HepG2 (cell line): Measurements from ENCODE around the gene ZNF615. TPM values are rescaled to one million over a fixed set of nuclear protein-coding genes. Genes with fewer than 3 reads are reported as not detected.

Experiments
- CHD4 ChIP-seq: fragments of 200-600 bp; sonication (generic); IDR thresholded peaks from 2 replicates; pipeline ENCODE4 v1.7.0; 2017; ENCODE audit warnings: mild to moderate bottlenecking, low read length, borderline replicate concordance
- EED ChIP-seq: sonication (generic); formaldehyde crosslinking; IDR thresholded peaks from 2 replicates; pipeline ENCODE4 v1.5.0; 2020; ENCODE audit warnings: mild to moderate bottlenecking, missing genetic modification reagents
- FOXC1 ChIP-seq: sonication (generic); formaldehyde crosslinking; IDR thresholded peaks from 2 replicates; pipeline ENCODE4 v1.8.0; 2022; ENCODE audit warnings: mild to moderate bottlenecking, missing genetic modification reagents, borderline replicate concordance
- FOXJ3 ChIP-seq: sonication (generic); formaldehyde crosslinking; IDR thresholded peaks from 2 replicates; pipeline ENCODE4 v1.4.0; 2020; ENCODE audit warnings: missing genetic modification reagents, mild to moderate bottlenecking, borderline replicate concordance
- GFI1 ChIP-seq: sonication (generic); formaldehyde crosslinking; IDR thresholded peaks from 2 replicates; pipeline ENCODE4 v1.5.0; 2020; ENCODE audit warnings: missing genetic modification reagents, mild to moderate bottlenecking, borderline replicate concordance
- HBP1 ChIP-seq: IDR thresholded peaks from 2 replicates; pipeline ENCODE4 v1.6.1; 2016; ENCODE audit warnings: low read depth, control low read depth
- IKZF4 ChIP-seq: sonication (generic); formaldehyde crosslinking; IDR thresholded peaks from 2 replicates; pipeline ENCODE4 v1.5.1; 2020; ENCODE audit warnings: borderline replicate concordance, mild to moderate bottlenecking, low read depth, missing genetic modification reagents; ENCODE audit errors: not compliant biosample characterization
- MED1 ChIP-seq: sonication (generic); formaldehyde crosslinking; IDR thresholded peaks from 2 replicates; pipeline ENCODE4 v1.4.0; 2020; ENCODE audit warnings: missing genetic modification reagents
- NAIF1 ChIP-seq: sonication (generic); formaldehyde crosslinking; IDR thresholded peaks from 2 replicates; pipeline ENCODE4 v1.5.0; 2020; ENCODE audit warnings: mild to moderate bottlenecking, missing genetic modification reagents, borderline replicate concordance
- PITX1 ChIP-seq: sonication (generic); formaldehyde crosslinking; IDR thresholded peaks from 2 replicates; pipeline ENCODE4 v1.5.1; 2020; ENCODE audit warnings: mild to moderate bottlenecking, missing genetic modification reagents
- PREB ChIP-seq: sonication (generic); formaldehyde crosslinking; IDR thresholded peaks from 2 replicates; pipeline ENCODE4 v1.4.0; 2020; ENCODE audit warnings: missing genetic modification reagents
- RBFOX2 ChIP-seq: fragments of 200-400 bp; formaldehyde crosslinking; IDR thresholded peaks from 2 replicates; pipeline ENCODE4 v1.6.1; 2017; ENCODE audit warnings: low read depth, mild to moderate bottlenecking, low read length
- RCOR2 ChIP-seq: IDR thresholded peaks from 2 replicates; pipeline ENCODE4 v1.6.1; 2016; ENCODE audit warnings: missing biosample characterization, missing genetic modification reagents
- SMYD3 ChIP-seq: sonication (generic); formaldehyde crosslinking; IDR thresholded peaks from 2 replicates; pipeline ENCODE4 v1.8.1; 2023; ENCODE audit warnings: mild to moderate bottlenecking, missing genetic modification reagents
- SNAPC2 ChIP-seq: sonication (generic); formaldehyde crosslinking; IDR thresholded peaks from 2 replicates; pipeline ENCODE4 v1.8.1; 2022; ENCODE audit warnings: mild to moderate bottlenecking, missing genetic modification reagents
- SRF ChIP-seq: IDR thresholded peaks from 2 replicates; pipeline ENCODE4 v1.6.1; 2011; ENCODE audit warnings: mild to moderate bottlenecking, low read depth, low read length, moderate library complexity
- STAT5B ChIP-seq: sonication (generic); formaldehyde crosslinking; IDR thresholded peaks from 2 replicates; pipeline ENCODE4 v1.4.0; 2020; ENCODE audit warnings: missing genetic modification reagents
- TRIM24 ChIP-seq: sonication (generic); formaldehyde crosslinking; IDR thresholded peaks from 2 replicates; pipeline ENCODE4 v1.8.0; 2022; ENCODE audit warnings: mild to moderate bottlenecking, missing genetic modification reagents
- ZNF225 ChIP-seq: sonication (generic); formaldehyde crosslinking; IDR thresholded peaks from 2 replicates; pipeline ENCODE4 v1.4.0; 2020; ENCODE audit warnings: mild to moderate bottlenecking, missing genetic modification reagents
- ZNF607 ChIP-seq: sonication (generic); formaldehyde crosslinking; IDR thresholded peaks from 2 replicates; pipeline ENCODE4 v1.5.1; 2020; ENCODE audit warnings: missing genetic modification reagents, mild to moderate bottlenecking, borderline replicate concordance
- ZNF672 ChIP-seq: sonication (generic); formaldehyde crosslinking; IDR thresholded peaks from 2 replicates; pipeline ENCODE4 v1.8.1; 2022; ENCODE audit warnings: missing genetic modification reagents
- ZSCAN9 ChIP-seq: IDR thresholded peaks from 2 replicates; pipeline ENCODE4 v1.6.1; 2016; ENCODE audit warnings: borderline replicate concordance
- polyA plus RNA-seq, 8 experiments: library from polyadenylated mRNA; depleted of rRNA in 3 of 8; stranded (reverse) in 7 of 8; unstranded in 1 of 8; fragments of >200 nt; fragmentation: Illumina TruSeq in 4 of 8; extraction: Trizol in 4 of 8; gene quantifications; 2 replicates each; pipeline versions ENCODE4 v1.2.1 to v1.2.3, GENCODE V29; 2011 to 2016; ENCODE audit warnings: low read depth in 4 of 8, missing spikeins in 1 of 8, mixed read lengths in 1 of 8; ENCODE audit not compliant: insufficient read depth in 1 of 8
- total RNA-seq, 5 experiments: library from RNA; depleted of rRNA; stranded (reverse); fragments of >200 nt; fragmentation: Illumina TruSeq; extraction: Trizol; gene quantifications; 2 replicates each; pipeline ENCODE4 v1.2.3, GENCODE V29; 2016; ENCODE audit warnings: low read depth in 1 of 5
- TF ChIP-seq, protein P1 (sequence below): sonication (generic); formaldehyde crosslinking; IDR thresholded peaks from 2 replicates; pipeline ENCODE4 v1.5.0; 2020; ENCODE audit warnings: missing genetic modification reagents
- TF ChIP-seq, protein P2 (sequence below), 2 experiments: sonication (generic) in 1 of 2; formaldehyde crosslinking in 1 of 2; IDR thresholded peaks; 2 replicates each; pipeline versions ENCODE4 v1.4.0 to v1.6.1; 2018 to 2020; ENCODE audit warnings: missing genetic modification reagents in 2 of 2, borderline replicate concordance in 1 of 2, low read depth in 1 of 2, mild to moderate bottlenecking in 1 of 2, missing biosample characterization in 1 of 2

ZNF615 gene
- total and polyA plus RNA-seq, 2 of the 13 experiments (the other 11 are each of a cell fraction or from before 2014, with no cell fraction given), result 5.2 to 7.8 TPM

DNA sequence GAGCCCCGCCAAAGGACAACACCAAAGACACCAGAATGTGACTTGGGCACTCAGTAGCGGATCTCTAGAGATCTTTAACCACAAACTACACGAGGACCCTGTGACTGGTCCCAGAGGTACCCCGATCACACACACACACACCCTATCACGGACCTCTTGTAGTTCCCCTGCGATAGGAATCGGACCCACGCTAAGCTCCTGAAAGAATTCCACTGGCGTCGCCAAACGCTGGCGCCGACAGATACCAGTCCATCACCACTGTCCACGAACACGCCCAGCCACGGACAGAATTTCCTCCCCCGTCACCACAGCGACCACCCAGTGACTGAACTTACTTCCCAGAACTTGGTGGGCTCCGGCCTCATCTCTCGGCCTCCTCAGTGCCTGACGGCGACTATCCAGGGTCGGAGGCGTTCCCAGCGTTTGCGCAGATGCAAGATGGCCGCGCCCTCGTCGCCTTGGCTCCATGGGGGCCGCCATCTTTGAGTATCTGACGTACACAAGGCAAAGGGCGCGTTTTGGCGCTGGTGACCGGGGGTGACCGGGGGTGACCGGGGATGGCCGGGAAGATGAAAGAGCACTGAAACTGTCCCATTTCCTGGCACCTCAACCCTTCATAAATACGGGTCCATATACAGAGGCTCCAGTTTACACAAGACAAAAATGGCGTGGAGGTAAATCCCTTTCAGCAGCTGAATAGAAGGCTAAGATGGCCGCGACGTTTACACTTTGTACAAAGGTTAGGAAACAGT, at the start of gene ZNF615 (continued):
- TF ChIP-seq, protein P1, sequence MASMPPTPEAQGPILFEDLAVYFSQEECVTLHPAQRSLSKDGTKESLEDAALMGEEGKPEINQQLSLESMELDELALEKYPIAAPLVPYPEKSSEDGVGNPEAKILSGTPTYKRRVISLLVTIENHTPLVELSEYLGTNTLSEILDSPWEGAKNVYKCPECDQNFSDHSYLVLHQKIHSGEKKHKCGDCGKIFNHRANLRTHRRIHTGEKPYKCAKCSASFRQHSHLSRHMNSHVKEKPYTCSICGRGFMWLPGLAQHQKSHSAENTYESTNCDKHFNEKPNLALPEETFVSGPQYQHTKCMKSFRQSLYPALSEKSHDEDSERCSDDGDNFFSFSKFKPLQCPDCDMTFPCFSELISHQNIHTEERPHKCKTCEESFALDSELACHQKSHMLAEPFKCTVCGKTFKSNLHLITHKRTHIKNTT (CRISPR knock-in tag), result no peak
- TF ChIP-seq GFI1 (CRISPR knock-in tag) (0 out of 2 replicates have a peak, but pooled peaks have one; percentile 65), ZNF672 (CRISPR knock-in tag) (no peak), PREB (no peak), MED1 (CRISPR knock-in tag) (peak; percentile 45; the same call in 1 of the 2 replicates), EED (CRISPR knock-in tag) (no peak), ZNF225 (CRISPR knock-in tag) (0 out of 2 replicates have a peak, but pooled peaks have one; percentile 33), PITX1 (peak; percentile 65; the same call in 1 of the 2 replicates), ZNF607 (CRISPR knock-in tag) (no peak), CHD4 (no peak), SMYD3 (CRISPR knock-in tag) (no peak), HBP1 (CRISPR knock-in tag) (peak; percentile 65; the same call in 1 of the 2 replicates), FOXJ3 (0 out of 2 replicates have a peak, but pooled peaks have one; percentile 43), NAIF1 (CRISPR knock-in tag) (peak; percentile 80; the same call in 1 of the 2 replicates), FOXC1 (CRISPR knock-in tag) (no peak; the same call in 1 of the 2 replicates), SNAPC2 (CRISPR knock-in tag) (peak; percentile 72; the same call in 1 of the 2 replicates), TRIM24 (no peak), STAT5B (no peak), SRF (no peak), RCOR2 (CRISPR knock-in tag) (0 out of 2 replicates have a peak, but pooled peaks have one; percentile 26), ZSCAN9 (CRISPR knock-in tag) (no peak; the same call in 1 of the 2 replicates), IKZF4 (CRISPR knock-in tag) (no peak), RBFOX2 (peak; percentile 49)
- TF ChIP-seq, protein P2, sequence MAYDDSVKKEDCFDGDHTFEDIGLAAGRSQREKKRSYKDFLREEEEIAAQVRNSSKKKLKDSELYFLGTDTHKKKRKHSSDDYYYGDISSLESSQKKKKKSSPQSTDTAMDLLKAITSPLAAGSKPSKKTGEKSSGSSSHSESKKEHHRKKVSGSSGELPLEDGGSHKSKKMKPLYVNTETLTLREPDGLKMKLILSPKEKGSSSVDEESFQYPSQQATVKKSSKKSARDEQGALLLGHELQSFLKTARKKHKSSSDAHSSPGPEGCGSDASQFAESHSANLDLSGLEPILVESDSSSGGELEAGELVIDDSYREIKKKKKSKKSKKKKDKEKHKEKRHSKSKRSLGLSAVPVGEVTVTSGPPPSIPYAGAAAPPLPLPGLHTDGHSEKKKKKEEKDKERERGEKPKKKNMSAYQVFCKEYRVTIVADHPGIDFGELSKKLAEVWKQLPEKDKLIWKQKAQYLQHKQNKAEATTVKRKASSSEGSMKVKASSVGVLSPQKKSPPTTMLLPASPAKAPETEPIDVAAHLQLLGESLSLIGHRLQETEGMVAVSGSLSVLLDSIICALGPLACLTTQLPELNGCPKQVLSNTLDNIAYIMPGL (CRISPR knock-in tag; IDR thresholded peaks at IDR 0.05; ENCODE audit: borderline replicate concordance in 1 of 2, low read depth in 1 of 2), result peak; percentile 50 to 73; a peak in 3 of 4 replicates
